ENCODE data around the gene ADAMTSL2. TPM values are rescaled to one million over a fixed set of nuclear protein-coding genes. Genes with fewer than 3 reads are reported as not detected.

ADAMTSL2 gene
- total RNA-seq, 1 donor = 0.10 TPM

DNA sequence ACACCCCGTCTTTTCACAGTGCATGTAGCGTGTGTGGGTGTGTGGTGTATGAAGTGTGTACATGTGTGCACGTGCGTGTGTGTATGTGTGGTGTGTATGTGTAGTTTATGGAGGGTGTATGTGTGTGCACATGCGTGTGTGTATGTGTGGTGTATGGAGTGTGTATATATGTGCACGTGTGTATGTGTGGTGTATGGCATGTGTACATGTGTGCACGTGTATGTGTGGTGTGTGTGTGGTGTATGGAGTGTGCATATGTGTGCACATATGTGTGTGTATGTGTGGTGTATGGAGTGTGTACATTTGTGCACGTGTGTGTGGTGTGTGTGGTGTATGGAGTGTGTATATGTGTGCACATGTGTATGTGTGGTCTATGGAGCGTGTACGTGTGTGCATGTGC, 22.9 kb upstream of the ADAMTSL2 start:
- Histone ChIP-seq H3K4me1 (ENCODE audit: insufficient read depth, low read length) (no peaks in the 10 kb centered on the region), H3K9me3 (ENCODE audit: low read depth, low read length) (no peaks in the 10 kb centered on the region), H3K27me3 (ENCODE audit: insufficient read depth, low read length) (no peaks in the 10 kb centered on the region), H3K4me3 (ENCODE audit: low read length) (no peak overlapping the region)

DNA sequence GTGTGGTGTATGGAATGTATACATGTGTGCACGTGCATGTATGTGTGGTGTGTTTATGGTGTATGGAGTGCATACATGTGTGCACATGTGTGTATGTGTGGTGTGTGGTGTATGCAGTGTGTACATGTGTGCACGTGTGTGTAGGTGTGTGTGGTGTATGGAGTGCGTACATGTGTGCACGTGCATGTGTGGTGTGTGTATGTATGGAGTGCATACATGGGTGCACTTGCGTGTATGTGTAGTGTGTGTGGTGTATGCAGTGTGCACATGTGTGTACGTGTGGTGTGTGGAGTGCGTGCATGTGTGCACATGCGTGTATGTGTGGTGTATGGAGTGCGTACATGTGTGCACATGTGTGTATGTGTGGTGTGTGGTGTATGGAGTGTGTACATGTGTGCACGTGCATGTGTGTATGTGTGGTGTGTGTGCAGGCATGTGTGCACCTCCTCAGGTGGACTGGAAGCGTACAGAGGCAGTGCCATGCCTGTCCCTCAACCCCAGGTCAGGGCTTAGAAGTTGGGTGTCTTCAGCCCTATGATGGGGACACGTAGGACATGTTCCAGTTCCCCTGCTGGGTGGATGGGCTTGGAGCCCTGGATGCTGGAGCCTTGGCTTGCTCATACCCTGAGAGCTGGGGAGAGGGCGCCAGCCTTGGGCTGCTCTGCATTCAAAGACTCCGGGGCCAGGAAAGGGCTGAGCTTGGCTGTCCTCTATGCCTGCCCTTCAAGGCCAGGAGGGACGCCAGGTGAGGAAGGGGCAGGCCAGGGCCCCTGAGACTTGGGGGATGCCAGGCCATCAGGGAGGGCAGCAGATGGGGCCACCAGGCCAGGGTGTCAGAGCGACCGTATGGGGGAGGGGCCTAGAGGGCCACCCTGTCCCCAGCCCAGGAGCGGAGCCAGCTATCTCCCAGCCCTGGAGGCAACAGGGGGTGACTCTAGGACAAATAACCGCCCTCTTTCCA, 22.0 kb upstream of the ADAMTSL2 start:
- H3K9me3 ChIP-seq (ENCODE audit: low read depth, low read length) = no peaks in the 10 kb centered on the region

DNA sequence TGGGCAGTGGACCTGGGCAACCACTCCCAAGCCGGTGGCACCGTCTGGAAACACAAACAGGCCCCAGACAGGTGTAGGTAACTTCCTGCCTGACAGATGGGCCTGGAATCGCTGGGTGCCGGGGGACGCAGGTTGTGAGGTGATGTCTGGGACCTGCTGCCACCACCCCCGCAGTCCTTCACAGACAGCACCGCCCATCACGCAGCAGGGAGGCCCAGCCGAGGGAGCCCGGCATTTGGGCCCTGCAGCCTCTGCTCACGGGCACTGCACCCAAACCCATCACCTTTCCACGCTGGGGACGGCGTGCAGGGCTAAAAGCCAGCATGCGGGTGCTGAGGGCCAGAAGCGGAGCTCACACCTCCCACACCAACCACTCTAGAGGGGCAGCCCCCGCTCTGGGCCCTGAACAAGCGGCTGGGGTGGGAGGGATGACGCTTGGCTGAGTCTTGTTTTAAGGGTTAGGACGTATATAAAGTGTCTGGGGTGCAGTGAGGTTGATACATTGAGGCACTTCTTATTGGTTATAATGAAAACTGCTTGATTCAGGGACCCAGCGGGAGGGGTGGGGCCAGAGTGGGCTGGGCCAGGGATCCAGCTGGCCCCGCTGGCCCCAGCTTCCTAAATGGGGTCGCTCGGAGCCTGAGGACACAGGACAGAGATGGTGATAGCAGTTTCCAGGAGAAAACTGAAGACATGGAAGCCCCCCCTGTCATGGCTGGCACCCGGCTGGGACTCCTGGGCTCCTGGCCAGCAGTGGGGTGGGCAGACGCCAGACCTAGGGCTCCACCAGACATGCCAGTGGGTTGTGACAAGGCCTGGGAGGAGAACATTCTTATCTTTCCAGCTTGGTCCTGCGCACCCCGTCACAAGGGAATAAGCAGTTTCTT, 21.0 kb upstream of the ADAMTSL2 start:
- Histone ChIP-seq H3K9me3 (ENCODE audit: low read depth, low read length) (no peaks in the 10 kb centered on the region), H3K4me1 (ENCODE audit: insufficient read depth, low read length) (no peaks in the 10 kb centered on the region), H3K4me3 (ENCODE audit: low read length) (no peak overlapping the region), H3K27me3 (ENCODE audit: insufficient read depth, low read length) (no peaks in the 10 kb centered on the region)

More for the DNA sequence above, 22.0 kb upstream of the ADAMTSL2 start:
- H3K27me3 ChIP-seq (ENCODE audit: insufficient read depth, low read length) = no peaks in the 10 kb centered on the region
- no peaks in the 10 kb centered on the region for H3K4me1 ChIP-seq (ENCODE audit: insufficient read depth, low read length)
- no peak overlapping the region for H3K4me3 ChIP-seq (ENCODE audit: low read length)

DNA sequence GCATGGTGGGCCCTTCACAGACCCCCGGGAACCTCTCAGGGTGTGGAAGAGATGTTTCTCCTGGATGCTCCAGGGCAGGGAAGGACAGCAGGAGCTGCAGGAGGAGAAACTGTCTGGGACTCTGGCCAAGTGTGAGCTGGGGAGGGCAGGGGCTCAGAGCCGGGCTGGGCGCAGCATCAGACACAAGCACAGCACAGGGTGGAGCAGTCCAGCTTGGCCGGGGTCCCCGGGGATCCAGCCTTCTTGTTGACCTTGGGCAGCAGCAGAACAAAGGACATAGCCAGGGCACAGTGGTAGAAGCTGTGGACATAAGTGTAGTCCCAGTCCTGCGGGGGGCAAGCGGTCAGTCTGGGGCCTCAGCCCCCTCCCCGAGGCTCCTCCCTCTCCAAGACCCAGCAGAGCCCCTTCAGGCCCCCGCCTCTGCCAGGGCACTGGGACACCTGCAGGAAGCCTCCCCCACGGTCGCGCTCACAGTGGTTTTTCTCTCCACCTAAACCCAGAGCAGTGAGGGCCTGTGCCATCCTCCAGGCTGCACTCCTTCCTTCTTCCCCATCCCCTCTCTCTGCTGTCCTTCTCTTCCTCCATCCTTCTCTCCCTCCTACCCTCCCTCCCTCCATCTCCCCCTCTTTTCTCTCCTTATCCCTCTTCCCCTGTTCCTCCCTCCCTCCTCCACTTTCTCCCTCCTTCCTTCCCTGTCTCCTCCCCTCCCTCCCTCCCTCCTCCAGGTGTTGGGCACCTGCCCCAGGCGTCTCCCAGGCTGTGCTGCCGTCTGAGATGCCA, 19.9 kb upstream of the ADAMTSL2 start:
- no peak overlapping the region for H3K4me3 ChIP-seq (ENCODE audit: low read length)
- no peaks in the 10 kb centered on the region for H3K9me3 ChIP-seq (ENCODE audit: low read depth, low read length)
- H3K4me1 ChIP-seq (ENCODE audit: insufficient read depth, low read length) = no peaks in the 10 kb centered on the region
- no peaks in the 10 kb centered on the region for H3K27me3 ChIP-seq (ENCODE audit: insufficient read depth, low read length)

DNA sequence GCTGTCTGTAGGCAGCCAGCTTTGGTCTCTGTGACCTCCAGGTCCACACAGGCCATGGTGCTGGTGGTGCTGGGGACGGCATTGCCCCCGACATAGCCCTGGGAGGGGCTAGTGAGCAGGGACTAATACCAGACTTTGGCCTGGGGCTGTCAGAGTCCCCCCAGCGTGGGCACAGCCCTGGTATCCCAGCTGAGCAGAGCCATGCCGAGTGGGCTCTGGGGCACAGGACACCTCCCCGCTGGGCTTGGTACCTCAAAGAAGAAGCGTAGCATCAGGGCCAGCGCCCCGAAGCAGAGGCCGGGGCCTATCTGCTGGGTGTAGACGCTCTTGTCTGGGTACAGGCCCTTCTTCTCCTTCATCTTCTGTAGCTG, 19.3 kb upstream of the ADAMTSL2 start:
- Histone ChIP-seq H3K27me3 (ENCODE audit: insufficient read depth, low read length) (no peaks in the 10 kb centered on the region), H3K4me1 (ENCODE audit: insufficient read depth, low read length) (no peaks in the 10 kb centered on the region), H3K9me3 (ENCODE audit: low read depth, low read length) (no peaks in the 10 kb centered on the region), H3K4me3 (ENCODE audit: low read length) (no peak overlapping the region)

DNA sequence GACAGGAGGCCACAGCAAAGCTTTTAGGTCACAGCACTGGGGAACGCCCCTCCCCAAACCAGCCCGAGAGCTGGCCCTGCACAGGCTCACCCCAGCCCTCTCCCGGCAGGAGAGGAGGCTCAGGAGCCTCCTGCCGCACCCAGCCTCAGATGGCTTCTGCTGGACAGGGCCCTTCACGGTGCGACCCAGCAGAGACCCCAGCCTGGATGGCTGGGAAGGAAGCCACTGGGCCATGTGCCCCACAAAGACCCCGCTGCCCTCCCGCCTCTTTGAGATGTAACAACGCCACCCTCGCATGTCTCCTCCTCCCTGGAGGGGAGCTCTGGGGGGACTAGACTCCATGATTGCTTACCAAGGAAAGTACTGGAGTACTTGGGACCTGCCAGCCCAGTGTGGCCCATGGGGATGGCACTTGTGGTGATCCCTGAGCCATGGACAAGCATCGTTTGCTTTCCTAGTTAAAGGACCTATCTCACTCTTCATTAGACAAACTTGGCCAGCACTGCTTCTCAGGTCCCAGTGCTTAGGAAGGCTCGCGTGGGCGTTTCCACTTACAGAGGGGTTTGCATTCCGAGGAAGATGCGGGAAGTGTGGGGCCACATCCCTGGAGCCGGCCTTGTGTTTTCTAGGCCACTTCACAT, 18.8 kb upstream of the ADAMTSL2 start:
- no peaks in the 10 kb centered on the region for H3K4me1 ChIP-seq (ENCODE audit: insufficient read depth, low read length)
- H3K27me3 ChIP-seq (ENCODE audit: insufficient read depth, low read length) = no peaks in the 10 kb centered on the region
- no peak overlapping the region for H3K4me3 ChIP-seq (ENCODE audit: low read length)
- no peaks in the 10 kb centered on the region for H3K9me3 ChIP-seq (ENCODE audit: low read depth, low read length)

DNA sequence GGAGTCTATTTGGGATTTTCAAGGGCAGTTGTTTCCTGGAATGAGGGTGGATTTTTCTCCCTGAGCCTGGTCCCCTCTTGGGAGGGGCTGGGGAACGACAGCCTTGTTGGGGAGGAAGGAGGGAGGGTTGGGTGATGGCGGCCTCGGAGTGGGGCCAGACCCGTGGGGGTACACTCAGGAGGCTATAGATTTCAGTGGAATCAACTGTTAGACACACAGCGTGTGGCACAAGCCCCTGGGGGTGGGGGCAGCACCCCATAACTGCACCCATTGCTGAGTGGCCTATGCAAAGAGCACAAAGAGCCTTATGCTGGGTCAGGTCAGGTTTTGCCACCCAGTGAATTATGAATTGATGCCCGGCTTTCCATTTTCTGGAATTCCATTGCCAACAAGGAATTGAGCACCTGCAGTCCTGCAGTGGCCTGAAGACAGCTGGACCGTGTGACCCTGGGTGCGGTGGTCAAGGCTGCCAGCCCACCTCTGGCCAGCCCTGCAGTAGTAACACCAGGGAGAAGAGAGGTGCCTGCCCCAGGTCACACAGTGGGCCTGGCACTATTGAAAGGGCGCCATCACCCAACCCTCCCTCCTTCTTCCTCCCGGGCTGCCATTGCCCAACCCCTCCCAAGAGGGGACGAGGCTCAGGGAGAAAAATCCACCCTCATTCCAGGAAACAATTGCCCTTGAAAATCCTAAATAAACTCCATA, 18.1 kb upstream of the ADAMTSL2 start:
- no peaks in the 10 kb centered on the region for H3K4me1 ChIP-seq (ENCODE audit: insufficient read depth, low read length)
- no peaks in the 10 kb centered on the region for H3K9me3 ChIP-seq (ENCODE audit: low read depth, low read length)

DNA sequence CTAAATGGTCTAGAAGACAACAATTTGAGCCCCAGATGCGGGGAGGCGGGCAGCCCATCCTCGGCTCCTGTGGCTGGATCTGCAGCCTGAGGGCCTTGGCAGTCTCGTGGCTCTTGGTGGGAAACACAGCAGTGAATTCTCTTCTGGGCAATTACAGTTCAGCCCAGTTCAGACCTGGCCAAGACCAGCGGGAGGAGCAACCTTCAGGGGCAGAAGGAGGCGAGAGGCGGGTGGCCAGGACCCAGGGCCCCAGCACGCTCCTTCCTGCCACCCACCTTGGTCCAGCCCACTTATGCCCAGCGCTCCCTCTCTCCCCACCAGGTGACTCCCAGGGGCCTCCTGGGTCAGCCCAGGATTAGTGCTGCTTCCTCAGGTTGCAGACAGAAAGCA, 17.5 kb upstream of the ADAMTSL2 start:
- Histone ChIP-seq H3K4me1 (ENCODE audit: insufficient read depth, low read length) (no peaks in the 10 kb centered on the region), H3K9me3 (ENCODE audit: low read depth, low read length) (no peaks in the 10 kb centered on the region), H3K4me3 (ENCODE audit: low read length) (no peak overlapping the region), H3K27me3 (ENCODE audit: insufficient read depth, low read length) (no peaks in the 10 kb centered on the region)

More for the DNA sequence above, 18.1 kb upstream of the ADAMTSL2 start:
- H3K27me3 ChIP-seq (ENCODE audit: insufficient read depth, low read length) = no peaks in the 10 kb centered on the region
- no peak overlapping the region for H3K4me3 ChIP-seq (ENCODE audit: low read length)

DNA sequence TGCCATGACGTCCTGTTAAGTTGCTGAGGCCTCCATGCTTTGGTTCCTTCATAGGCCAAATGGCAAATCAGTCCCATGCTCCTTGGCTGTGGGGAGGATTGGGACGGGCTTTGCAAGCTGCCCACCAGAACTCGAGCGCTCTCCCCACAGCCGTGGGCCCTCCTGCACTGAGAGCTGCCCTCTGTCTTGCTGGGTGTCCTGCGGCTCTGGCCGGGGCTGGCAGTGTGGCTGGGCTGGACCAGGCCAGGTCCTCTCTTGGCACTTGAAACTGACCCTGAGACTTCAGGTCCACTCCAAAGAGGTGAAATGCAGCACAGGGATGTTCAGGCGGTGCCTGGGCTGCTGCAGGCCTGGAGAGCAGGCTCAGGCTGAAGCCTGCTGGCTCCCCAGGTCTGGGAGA, 16.8 kb upstream of the ADAMTSL2 start:
- no peaks in the 10 kb centered on the region for H3K27me3 ChIP-seq (ENCODE audit: insufficient read depth, low read length)
- H3K9me3 ChIP-seq (ENCODE audit: low read depth, low read length) = no peaks in the 10 kb centered on the region
- H3K4me3 ChIP-seq (ENCODE audit: low read length) = no peak overlapping the region
- no peaks in the 10 kb centered on the region for H3K4me1 ChIP-seq (ENCODE audit: insufficient read depth, low read length)

DNA sequence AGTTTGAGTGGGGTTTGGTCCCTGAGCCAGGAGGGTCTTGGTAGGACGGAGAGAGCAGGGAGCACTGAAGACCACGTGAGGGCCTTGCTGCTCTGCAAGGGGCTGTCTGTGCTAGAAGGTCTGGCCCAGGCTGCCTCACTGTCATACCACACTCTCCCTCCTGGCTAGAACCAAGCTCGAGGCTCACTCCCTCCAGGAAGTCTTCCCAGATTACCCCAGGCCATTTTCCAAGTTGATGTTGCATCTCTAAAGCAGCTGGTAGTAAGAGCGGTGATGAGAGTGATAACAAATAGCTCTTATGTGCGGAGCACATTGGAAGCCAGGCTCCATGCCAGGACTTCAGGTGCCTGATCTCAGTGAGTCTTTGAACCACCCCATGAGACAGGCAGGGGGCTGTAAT, 16.3 kb upstream of the ADAMTSL2 start:
- no peaks in the 10 kb centered on the region for H3K27me3 ChIP-seq (ENCODE audit: insufficient read depth, low read length)

DNA sequence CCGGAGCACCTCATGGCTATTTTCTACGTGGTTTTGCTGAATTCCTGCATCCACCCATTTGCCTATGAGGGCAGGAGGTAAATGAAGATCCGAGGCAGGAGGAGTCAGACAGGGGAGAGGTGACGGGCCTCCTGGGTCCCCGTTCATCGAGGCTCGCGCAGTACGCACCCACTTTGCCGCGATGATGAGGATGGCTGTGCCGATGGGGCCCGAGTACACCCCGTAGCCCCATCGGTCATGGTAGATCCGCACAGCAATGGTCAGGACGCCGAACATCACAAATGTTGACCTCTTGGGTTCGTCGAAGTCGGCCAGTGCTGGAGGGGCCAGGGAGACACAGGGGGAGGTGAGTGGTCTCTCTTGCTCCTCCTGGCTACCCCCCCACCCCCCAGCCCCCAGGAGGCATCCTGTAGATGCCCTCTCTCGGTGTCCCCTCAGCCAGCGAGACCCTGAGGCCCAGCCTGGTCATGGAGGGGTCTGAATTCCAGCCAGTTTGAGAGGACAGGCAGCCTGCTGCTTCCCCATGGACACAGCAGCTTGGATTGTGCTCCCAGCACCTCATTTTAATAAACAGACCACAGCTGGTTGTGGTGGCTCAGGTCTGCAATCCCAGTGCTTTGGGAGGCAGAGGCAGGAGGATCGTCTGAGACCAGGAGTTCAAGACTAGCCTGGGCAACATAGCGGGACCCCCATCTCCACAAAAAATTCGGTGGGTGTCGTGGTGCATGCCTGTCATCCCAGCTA, 15.6 kb upstream of the ADAMTSL2 start:
- Histone ChIP-seq H3K4me1 (ENCODE audit: insufficient read depth, low read length) (no peaks in the 10 kb centered on the region), H3K27me3 (ENCODE audit: insufficient read depth, low read length) (no peaks in the 10 kb centered on the region), H3K4me3 (ENCODE audit: low read length) (no peak overlapping the region), H3K9me3 (ENCODE audit: low read depth, low read length) (no peaks in the 10 kb centered on the region)

More for the DNA sequence above, 16.3 kb upstream of the ADAMTSL2 start:
- H3K4me3 ChIP-seq (ENCODE audit: low read length) = no peak overlapping the region
- no peaks in the 10 kb centered on the region for H3K4me1 ChIP-seq (ENCODE audit: insufficient read depth, low read length)
- no peaks in the 10 kb centered on the region for H3K9me3 ChIP-seq (ENCODE audit: low read depth, low read length)

DNA sequence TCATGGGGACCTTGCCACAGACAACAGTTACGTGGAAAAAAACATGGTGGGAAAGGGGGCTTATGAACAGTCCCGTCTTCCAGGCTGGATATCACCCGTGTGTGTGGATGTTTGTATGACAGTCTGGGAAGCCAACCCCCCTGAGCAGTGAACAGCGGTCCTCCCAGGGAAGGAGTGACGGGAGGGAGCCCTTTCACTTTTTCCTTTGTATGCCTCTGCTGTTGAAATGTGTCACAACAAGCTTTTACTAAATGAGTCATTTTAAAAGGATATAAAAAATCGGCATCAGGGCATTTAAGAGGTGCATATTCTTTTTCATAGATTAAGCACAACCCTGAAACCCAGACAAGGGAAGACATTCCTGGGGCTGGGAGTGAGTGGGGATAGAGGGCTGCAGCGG, 14.8 kb upstream of the ADAMTSL2 start:
- H3K4me1 ChIP-seq (ENCODE audit: insufficient read depth, low read length) = no peaks in the 10 kb centered on the region
- no peaks in the 10 kb centered on the region for H3K9me3 ChIP-seq (ENCODE audit: low read depth, low read length)
- H3K4me3 ChIP-seq (ENCODE audit: low read length) = no peak overlapping the region
- no peaks in the 10 kb centered on the region for H3K27me3 ChIP-seq (ENCODE audit: insufficient read depth, low read length)

DNA sequence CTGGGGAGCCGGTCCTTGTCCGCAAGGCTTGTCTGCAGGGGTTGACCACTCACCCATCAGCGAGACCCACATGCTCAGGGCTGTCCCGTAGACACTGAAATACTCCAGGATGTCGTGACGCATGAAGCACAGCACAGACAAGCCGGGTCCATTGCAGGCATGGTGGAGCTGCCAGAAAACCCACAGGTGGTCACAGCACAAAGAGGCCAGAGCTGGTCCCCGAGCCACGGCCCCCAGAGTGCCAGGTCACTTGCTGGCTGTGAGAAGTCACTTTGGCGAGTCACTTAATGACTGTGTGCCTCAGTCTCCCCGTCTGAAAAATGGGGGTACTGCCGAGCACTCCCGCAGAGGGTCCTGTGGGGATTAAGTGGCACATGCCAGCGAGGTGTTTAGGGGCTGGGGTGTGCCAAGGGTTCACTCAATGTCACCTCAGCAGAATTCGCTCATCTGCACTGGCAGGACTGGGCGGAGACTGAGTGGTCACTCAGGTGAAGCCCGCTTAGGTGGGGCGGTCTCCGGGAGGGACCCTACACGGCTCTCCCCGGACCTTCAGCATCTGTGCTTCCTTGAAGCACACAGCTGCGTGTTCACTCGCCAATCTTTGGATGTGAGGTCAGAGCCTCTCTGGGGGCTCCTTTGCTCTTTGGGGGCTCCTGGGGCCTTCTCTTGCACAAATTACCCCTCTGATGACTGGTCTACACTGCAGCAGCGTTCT, 14.2 kb upstream of the ADAMTSL2 start:
- H3K4me1 ChIP-seq (ENCODE audit: insufficient read depth, low read length) = no peaks in the 10 kb centered on the region
- H3K27me3 ChIP-seq (ENCODE audit: insufficient read depth, low read length) = no peaks in the 10 kb centered on the region

More for the DNA sequence above, 14.2 kb upstream of the ADAMTSL2 start:
- Histone ChIP-seq H3K4me3 (ENCODE audit: low read length) (no peak overlapping the region), H3K9me3 (ENCODE audit: low read depth, low read length) (no peaks in the 10 kb centered on the region)
